Neuronal stem cell (in vitro differentiated cells): ENCODE results near the gene SWSAP1.
"Not testable (repeated sequence)": the region's sequence is repeated elsewhere in the genome, so short reads cannot be mapped to it uniquely, and the experiment has no call there.

ENCODE experiments used
- DNase-seq: peaks from one replicate; pipeline ENCODE4 v3.0.0-alpha.2; 2013; ENCODE audit warnings: low spot score
- H2AFZ ChIP-seq: one replicate; pipeline ENCODE4 v1.6.1; 2013; ENCODE audit warnings: mild to moderate bottlenecking, low read length, inconsistent platforms
- H2AK5ac ChIP-seq: 2 replicates; pipeline ENCODE4 v1.6.1; 2013; ENCODE audit warnings: low read depth, mild to moderate bottlenecking, inconsistent platforms, low read length, moderate library complexity, mixed read lengths
- H2BK120ac ChIP-seq: 2 replicates; pipeline ENCODE4 v1.6.1; 2013; ENCODE audit warnings: low read depth, mild to moderate bottlenecking, inconsistent platforms, low read length, moderate library complexity, mixed read lengths
- H2BK12ac ChIP-seq: one replicate; pipeline ENCODE4 v1.6.1; 2013; ENCODE audit warnings: low read length, inconsistent platforms
- H2BK15ac ChIP-seq: 2 replicates; pipeline ENCODE4 v1.6.1; 2013; ENCODE audit warnings: mild to moderate bottlenecking, low read length, inconsistent platforms, mixed read lengths
- H2BK5ac ChIP-seq: one replicate; pipeline ENCODE4 v1.6.1; 2013; ENCODE audit warnings: inconsistent platforms, mild to moderate bottlenecking, low read length, moderate library complexity
- H3K14ac ChIP-seq: one replicate; pipeline ENCODE4 v1.6.1; 2013; ENCODE audit warnings: low read length, inconsistent platforms
- H3K18ac ChIP-seq: 2 replicates; pipeline ENCODE4 v1.6.1; 2013; ENCODE audit warnings: low read length, inconsistent platforms
- H3K23ac ChIP-seq: 2 replicates; pipeline ENCODE4 v1.6.1; 2013; ENCODE audit warnings: low read depth, mild to moderate bottlenecking, mixed read lengths, low read length, inconsistent platforms; ENCODE audit not compliant: poor library complexity
- H3K27ac ChIP-seq: replicated peaks from 3 replicates; pipeline ENCODE4 v1.5.1; 2013; ENCODE audit warnings: low read length, inconsistent platforms
- H3K27me3 ChIP-seq, 3 experiments: 2 replicates each; pipeline ENCODE4 v1.6.1; 2013; ENCODE audit warnings: low read length in 3 of 3, mild to moderate bottlenecking in 2 of 3, inconsistent platforms in 1 of 3, low read depth in 1 of 3, mixed read lengths in 1 of 3, moderate library complexity in 1 of 3; ENCODE audit not compliant: control insufficient read depth in 3 of 3, insufficient read depth in 3 of 3
- H3K36me3 ChIP-seq, 2 donors: replicated peaks in 1 of 2; 2 replicates each; pipeline ENCODE4 v1.6.1; 2013; ENCODE audit warnings: low read length in 2 of 2; ENCODE audit not compliant: control insufficient read depth in 2 of 2, insufficient read depth in 2 of 2
- H3K4ac ChIP-seq: 2 replicates; pipeline ENCODE4 v1.6.1; 2013; ENCODE audit warnings: inconsistent platforms, mild to moderate bottlenecking, low read length, moderate library complexity
- H3K4me1 ChIP-seq, 2 donors: 1 replicate in 1 of 2; 2 replicates in 1 of 2; pipeline ENCODE4 v1.6.1; 2013; ENCODE audit warnings: low read length in 2 of 2, low read depth in 1 of 2; ENCODE audit not compliant: control insufficient read depth in 2 of 2, insufficient read depth in 1 of 2
- H3K4me2 ChIP-seq: one replicate; pipeline ENCODE4 v1.6.1; 2013; ENCODE audit warnings: mild to moderate bottlenecking, low read length, inconsistent platforms; ENCODE audit not compliant: insufficient read depth, poor library complexity, severe bottlenecking
- H3K4me3 ChIP-seq, 2 donors: 2 replicates each; pipeline ENCODE4 v1.5.1; 2013; ENCODE audit warnings: low read length in 2 of 2, mild to moderate bottlenecking in 2 of 2, inconsistent platforms in 1 of 2, moderate library complexity in 1 of 2
- H3K79me1 ChIP-seq: one replicate; pipeline ENCODE4 v1.6.1; 2013; ENCODE audit warnings: low read depth, mild to moderate bottlenecking, inconsistent platforms, low read length, moderate library complexity
- H3K9ac ChIP-seq: one replicate; pipeline ENCODE4 v1.6.1; 2013; ENCODE audit warnings: mild to moderate bottlenecking, low read depth, low read length, inconsistent platforms; ENCODE audit not compliant: poor library complexity
- H3K9me3 ChIP-seq, 2 donors: replicated peaks in 1 of 2; 2 replicates each; pipeline versions ENCODE3 to v1.6.1; 2013; ENCODE audit warnings: low read length in 2 of 2, mild to moderate bottlenecking in 2 of 2, inconsistent platforms in 1 of 2, low read depth in 1 of 2, mixed read lengths in 1 of 2, moderate library complexity in 1 of 2; ENCODE audit not compliant: control insufficient read depth in 2 of 2, insufficient read depth in 1 of 2
- H4K8ac ChIP-seq: one replicate; pipeline ENCODE4 v1.6.1; 2013; ENCODE audit warnings: low read depth, mild to moderate bottlenecking, inconsistent platforms, low read length, moderate library complexity
- H4K91ac ChIP-seq: one replicate; pipeline ENCODE4 v1.6.1; 2013; ENCODE audit warnings: low read length, low read depth, mild to moderate bottlenecking, inconsistent platforms; ENCODE audit not compliant: poor library complexity
- WGBS, 2 donors: extraction: QIAGEN DNeasy Blood & Tissue Kit; methylation state at CpG; one replicate each; pipeline ENCODE4 v1.1.7; 2013; ENCODE audit warnings: missing lambda C conversion rate in 2 of 2, mixed read lengths in 1 of 2; ENCODE audit not compliant: insufficient read length in 2 of 2, insufficient replicate concordance in 1 of 2; ENCODE audit errors: extremely low coverage in 2 of 2; 5-methylcytosine and 5-hydroxymethylcytosine counted together

SWSAP1 gene

GRCh38 chr19:11404588-11405222, 30.2 kb downstream of the SWSAP1 start:
- Histone ChIP-seq H2AK5ac (peak overlapping the region; percentile 13), H3K79me1 (no peaks in the 10 kb centered on the region), H3K14ac (no peak overlapping the region), H3K18ac (no peak overlapping the region), H3K23ac (no peak overlapping the region), H3K9me3 (no peaks in the 10 kb centered on the region), H2AFZ (peak overlapping the region; percentile 62), H3K27ac (no peak overlapping the region), H4K91ac (no peak overlapping the region), H3K4me3 (no peak overlapping the region), H2BK120ac (no peak overlapping the region), H2BK5ac (no peak overlapping the region), H3K4me2 (no peak overlapping the region), H3K36me3 (no peaks in the 10 kb centered on the region), H3K9ac (no peak overlapping the region), H2BK15ac (no peak overlapping the region), H2BK12ac (no peak overlapping the region), H3K27me3 (peaks cover 0 to 12% (median 5%) of the 10 kb centered on the region in 3 experiments), H3K4ac (no peak overlapping the region), H4K8ac (no peak overlapping the region), H3K4me1 (peaks cover 2 to 8% of the 10 kb centered on the region in 2 donors)
- no peak for DNase-seq
- WGBS, 2 donors, result no CpG with 5 or more reads among the region's 9 CpGs

GRCh38 chr19:11405846-11406643, 31.6 kb downstream of the SWSAP1 start:
- peaks cover 0 to 12% (median 5%) of the 10 kb centered on the region in 3 experiments for H3K27me3 ChIP-seq
- H2BK5ac ChIP-seq, result no peak overlapping the region
- peaks cover 2 to 8% of the 10 kb centered on the region in 2 donors for H3K4me1 ChIP-seq
- H3K9ac ChIP-seq, result no peak overlapping the region
- peak overlapping the region; percentile 19 for H3K4me2 ChIP-seq
- H3K36me3 ChIP-seq, result no peaks in the 10 kb centered on the region
- H2AFZ ChIP-seq, result peak overlapping the region; percentile 66
- no peak overlapping the region for H2BK15ac ChIP-seq
- H3K4me3 ChIP-seq, result no peak overlapping the region
- no peaks in the 10 kb centered on the region for H3K79me1 ChIP-seq
- no peak overlapping the region for H3K27ac ChIP-seq
- no CpG with 5 or more reads among the region's 44 CpGs for WGBS, 2 donors
- no peak overlapping the region for H3K4ac ChIP-seq
- H3K18ac ChIP-seq, result peak overlapping the region; percentile 67
- H2AK5ac ChIP-seq, result peak overlapping the region; percentile 19
- no peak for DNase-seq
- no peak overlapping the region for H2BK120ac ChIP-seq
- H3K23ac ChIP-seq, result no peak overlapping the region
- no peaks in the 10 kb centered on the region for H3K9me3 ChIP-seq
- no peak overlapping the region for H4K8ac ChIP-seq
- no peak overlapping the region for H4K91ac ChIP-seq
- no peak overlapping the region for H3K14ac ChIP-seq
- H2BK12ac ChIP-seq, result no peak overlapping the region

GRCh38 chr19:11406703-11407236, 32.3 kb downstream of the SWSAP1 start:
- DNase-seq, H3K23ac ChIP-seq, H3K18ac ChIP-seq, H3K4me2 ChIP-seq, H3K4me1 ChIP-seq, H3K4me3 ChIP-seq, H3K27ac ChIP-seq, H3K14ac ChIP-seq, H2BK5ac ChIP-seq, H4K91ac ChIP-seq, H3K4ac ChIP-seq, H2BK15ac ChIP-seq, H4K8ac ChIP-seq, H3K9me3 ChIP-seq, H3K9ac ChIP-seq, H2AK5ac ChIP-seq, H3K36me3 ChIP-seq, H2BK12ac ChIP-seq, H3K79me1 ChIP-seq, H2BK120ac ChIP-seq: not testable (repeated sequence)
- peak overlapping the region; percentile 66 for H2AFZ ChIP-seq
- H3K27me3 ChIP-seq, result peaks cover 0 to 12% (median 5%) of the 10 kb centered on the region in 3 experiments
- WGBS, 2 donors, result no CpG with 5 or more reads among the region's 12 CpGs

- WGBS, 2 donors, result no CpG with 5 or more reads among the region's 4 CpGs
- H2AK5ac ChIP-seq, result no peak overlapping the region
Measured at GRCh38 chr19:11408591-11408990, 34.1 kb downstream of the SWSAP1 start.

More at GRCh38 chr19:11408591-11408990, 34.1 kb downstream of the SWSAP1 start:
- H3K4me3 ChIP-seq, result no peak overlapping the region
- no peak overlapping the region for H2BK120ac ChIP-seq
- H3K18ac ChIP-seq, result no peak overlapping the region
- no peak overlapping the region for H2BK15ac ChIP-seq
- no peak for DNase-seq
- H4K8ac ChIP-seq, result no peak overlapping the region
- no peak overlapping the region for H4K91ac ChIP-seq
- H3K27ac ChIP-seq, result no peak overlapping the region
- H3K4me2 ChIP-seq, result no peak overlapping the region
- no peak overlapping the region for H2BK5ac ChIP-seq
- no peak overlapping the region for H3K14ac ChIP-seq
- no peak overlapping the region for H3K9ac ChIP-seq
- H2AFZ ChIP-seq, result no peak overlapping the region
- H2BK12ac ChIP-seq, result no peak overlapping the region
- H3K79me1 ChIP-seq, result no peaks in the 10 kb centered on the region
- H3K9me3 ChIP-seq, result no peaks in the 10 kb centered on the region
- H3K27me3 ChIP-seq, result peaks cover 0 to 12% (median 5%) of the 10 kb centered on the region in 3 experiments
- no peak overlapping the region for H3K4ac ChIP-seq
- no peaks in the 10 kb centered on the region for H3K36me3 ChIP-seq
- H3K4me1 ChIP-seq, result peaks cover 2 to 8% of the 10 kb centered on the region in 2 donors
- no peak overlapping the region for H3K23ac ChIP-seq
